Measurements from ENCODE around the gene ITPR2.

DNA sequence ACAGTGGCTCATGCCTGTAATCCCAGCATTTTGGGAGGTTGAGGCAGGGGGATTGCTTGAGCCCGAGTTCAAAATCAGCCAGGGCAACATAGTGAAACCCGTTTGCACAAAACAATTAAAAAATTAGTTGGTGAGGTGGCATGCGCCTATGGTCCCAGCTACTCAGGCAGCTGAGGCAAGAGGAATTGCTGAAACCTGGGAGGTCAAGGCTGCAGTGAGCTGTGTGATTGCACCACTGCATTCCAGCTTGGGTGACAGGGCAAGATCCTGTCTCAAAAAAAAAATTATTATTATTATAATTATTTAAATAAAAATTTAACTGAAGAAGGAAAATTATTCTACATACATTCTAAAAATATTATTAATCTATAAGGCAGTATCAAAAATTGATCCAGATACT, 164.1 kb downstream of the ITPR2 start:
- TF ChIP-seq MAFK (IDR thresholded peaks at IDR 0.05; ENCODE audit: partially characterized antibody) (no peak), SMC3 (IDR thresholded peaks at IDR 0.05) (no peak), POLR2A (IDR thresholded peaks at IDR 0.05; ENCODE audit: low read length) (no peak), RCOR1 (IDR thresholded peaks at IDR 0.05; ENCODE audit: low read depth, low read length) (no peak)
- TF ChIP-seq, protein P1, sequence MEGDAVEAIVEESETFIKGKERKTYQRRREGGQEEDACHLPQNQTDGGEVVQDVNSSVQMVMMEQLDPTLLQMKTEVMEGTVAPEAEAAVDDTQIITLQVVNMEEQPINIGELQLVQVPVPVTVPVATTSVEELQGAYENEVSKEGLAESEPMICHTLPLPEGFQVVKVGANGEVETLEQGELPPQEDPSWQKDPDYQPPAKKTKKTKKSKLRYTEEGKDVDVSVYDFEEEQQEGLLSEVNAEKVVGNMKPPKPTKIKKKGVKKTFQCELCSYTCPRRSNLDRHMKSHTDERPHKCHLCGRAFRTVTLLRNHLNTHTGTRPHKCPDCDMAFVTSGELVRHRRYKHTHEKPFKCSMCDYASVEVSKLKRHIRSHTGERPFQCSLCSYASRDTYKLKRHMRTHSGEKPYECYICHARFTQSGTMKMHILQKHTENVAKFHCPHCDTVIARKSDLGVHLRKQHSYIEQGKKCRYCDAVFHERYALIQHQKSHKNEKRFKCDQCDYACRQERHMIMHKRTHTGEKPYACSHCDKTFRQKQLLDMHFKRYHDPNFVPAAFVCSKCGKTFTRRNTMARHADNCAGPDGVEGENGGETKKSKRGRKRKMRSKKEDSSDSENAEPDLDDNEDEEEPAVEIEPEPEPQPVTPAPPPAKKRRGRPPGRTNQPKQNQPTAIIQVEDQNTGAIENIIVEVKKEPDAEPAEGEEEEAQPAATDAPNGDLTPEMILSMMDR (IDR thresholded peaks at IDR 0.05) = no peak
- TF ChIP-seq, protein P2, sequence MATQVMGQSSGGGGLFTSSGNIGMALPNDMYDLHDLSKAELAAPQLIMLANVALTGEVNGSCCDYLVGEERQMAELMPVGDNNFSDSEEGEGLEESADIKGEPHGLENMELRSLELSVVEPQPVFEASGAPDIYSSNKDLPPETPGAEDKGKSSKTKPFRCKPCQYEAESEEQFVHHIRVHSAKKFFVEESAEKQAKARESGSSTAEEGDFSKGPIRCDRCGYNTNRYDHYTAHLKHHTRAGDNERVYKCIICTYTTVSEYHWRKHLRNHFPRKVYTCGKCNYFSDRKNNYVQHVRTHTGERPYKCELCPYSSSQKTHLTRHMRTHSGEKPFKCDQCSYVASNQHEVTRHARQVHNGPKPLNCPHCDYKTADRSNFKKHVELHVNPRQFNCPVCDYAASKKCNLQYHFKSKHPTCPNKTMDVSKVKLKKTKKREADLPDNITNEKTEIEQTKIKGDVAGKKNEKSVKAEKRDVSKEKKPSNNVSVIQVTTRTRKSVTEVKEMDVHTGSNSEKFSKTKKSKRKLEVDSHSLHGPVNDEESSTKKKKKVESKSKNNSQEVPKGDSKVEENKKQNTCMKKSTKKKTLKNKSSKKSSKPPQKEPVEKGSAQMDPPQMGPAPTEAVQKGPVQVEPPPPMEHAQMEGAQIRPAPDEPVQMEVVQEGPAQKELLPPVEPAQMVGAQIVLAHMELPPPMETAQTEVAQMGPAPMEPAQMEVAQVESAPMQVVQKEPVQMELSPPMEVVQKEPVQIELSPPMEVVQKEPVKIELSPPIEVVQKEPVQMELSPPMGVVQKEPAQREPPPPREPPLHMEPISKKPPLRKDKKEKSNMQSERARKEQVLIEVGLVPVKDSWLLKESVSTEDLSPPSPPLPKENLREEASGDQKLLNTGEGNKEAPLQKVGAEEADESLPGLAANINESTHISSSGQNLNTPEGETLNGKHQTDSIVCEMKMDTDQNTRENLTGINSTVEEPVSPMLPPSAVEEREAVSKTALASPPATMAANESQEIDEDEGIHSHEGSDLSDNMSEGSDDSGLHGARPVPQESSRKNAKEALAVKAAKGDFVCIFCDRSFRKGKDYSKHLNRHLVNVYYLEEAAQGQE (IDR thresholded peaks at IDR 0.05) = no peak
- TF ChIP-seq, protein P3, sequence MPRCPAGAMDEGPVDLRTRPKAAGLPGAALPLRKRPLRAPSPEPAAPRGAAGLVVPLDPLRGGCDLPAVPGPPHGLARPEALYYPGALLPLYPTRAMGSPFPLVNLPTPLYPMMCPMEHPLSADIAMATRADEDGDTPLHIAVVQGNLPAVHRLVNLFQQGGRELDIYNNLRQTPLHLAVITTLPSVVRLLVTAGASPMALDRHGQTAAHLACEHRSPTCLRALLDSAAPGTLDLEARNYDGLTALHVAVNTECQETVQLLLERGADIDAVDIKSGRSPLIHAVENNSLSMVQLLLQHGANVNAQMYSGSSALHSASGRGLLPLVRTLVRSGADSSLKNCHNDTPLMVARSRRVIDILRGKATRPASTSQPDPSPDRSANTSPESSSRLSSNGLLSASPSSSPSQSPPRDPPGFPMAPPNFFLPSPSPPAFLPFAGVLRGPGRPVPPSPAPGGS (IDR thresholded peaks at IDR 0.05) = no peak
- TF ChIP-seq, protein P4, sequence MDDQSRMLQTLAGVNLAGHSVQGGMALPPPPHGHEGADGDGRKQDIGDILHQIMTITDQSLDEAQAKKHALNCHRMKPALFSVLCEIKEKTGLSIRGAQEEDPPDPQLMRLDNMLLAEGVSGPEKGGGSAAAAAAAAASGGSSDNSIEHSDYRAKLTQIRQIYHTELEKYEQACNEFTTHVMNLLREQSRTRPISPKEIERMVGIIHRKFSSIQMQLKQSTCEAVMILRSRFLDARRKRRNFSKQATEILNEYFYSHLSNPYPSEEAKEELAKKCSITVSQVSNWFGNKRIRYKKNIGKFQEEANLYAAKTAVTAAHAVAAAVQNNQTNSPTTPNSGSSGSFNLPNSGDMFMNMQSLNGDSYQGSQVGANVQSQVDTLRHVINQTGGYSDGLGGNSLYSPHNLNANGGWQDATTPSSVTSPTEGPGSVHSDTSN (IDR thresholded peaks at IDR 0.05) = no peak

Data from A549 (cell line).